HCT116 (cell line): ENCODE results near the gene REPS1. TPM values are rescaled to one million over a fixed set of nuclear protein-coding genes. Genes with fewer than 3 reads are reported as not detected.

ENCODE experiments used
- ATAC-seq: fragments of 200-7000 bp; cut with Tn5 transposase; 2 replicates; pipeline ENCODE4 v1.9.1; 2020; ENCODE audit warnings: mild to moderate bottlenecking, moderate library complexity
- BruUV-seq: library from RNA; stranded (reverse); fragments of 400-500 nt; replicated peaks from 2 replicates; lab custom pipeline; 2021; lab: Mats Ljungman, UMichigan
- CTCF ChIA-PET: fragments of 300-600 bp; sonication (Branson Sonifier 250); formaldehyde crosslinking; loops from one replicate; lab custom pipeline; 2021; ENCODE audit warnings: antibody characterized with exemption; lab: Charles Lee
- POLR2A ChIA-PET: fragments of 300-600, 350-600 bp; sonication (Branson Sonifier 250); formaldehyde crosslinking; loops from one replicate; lab custom pipeline; 2021; ENCODE audit warnings: antibody characterized with exemption; lab: Charles Lee
- RAD21 ChIA-PET, 2 experiments: fragments of 300-600 bp; sonication (Branson Sonifier 250); formaldehyde crosslinking; loops; one replicate each; lab custom pipeline; 2023; ENCODE audit warnings: low total read pairs in 2 of 2; ENCODE audit not compliant: uncharacterized antibody in 2 of 2, unreplicated experiment in 2 of 2, low non-redundant PET in 1 of 2; lab: Charles Lee
- DNase-seq: peaks from one replicate; pipeline ENCODE4 v3.0.0-alpha.2; 2010; ENCODE audit warnings: low read depth, low spot score
- H2AFZ ChIP-seq: fragments of 200-600 bp; shearing (Covaris generic), sonication (generic); 2 replicates; pipeline ENCODE4 v1.6.1; 2017; ENCODE audit warnings: low read depth, mixed run types, mixed read lengths, antibody characterized with exemption, low read length; ENCODE audit not compliant: poor library complexity, severe bottlenecking
- H3K27ac ChIP-seq: 2 replicates; pipeline ENCODE4 v1.5.1; 2012; ENCODE audit warnings: low read depth, low read length
- H3K27me3 ChIP-seq: fragments of 200-600 bp; sonication (generic); 2 replicates; pipeline ENCODE4 v1.6.1; 2016; ENCODE audit warnings: mixed run types, low read length, mixed read lengths; ENCODE audit not compliant: insufficient read depth
- H3K36me3 ChIP-seq, 2 experiments: fragments of 200-500 bp in 1 of 2; fragments of 200-600 bp in 1 of 2; sonication (Bioruptor generic) in 1 of 2; sonication (generic) in 1 of 2; 2 replicates each; pipeline versions ENCODE4 v1.5.1 to v1.6.1; 2014 to 2016; ENCODE audit warnings: low read length in 2 of 2, inconsistent platforms in 1 of 2, mixed read lengths in 1 of 2, mixed run types in 1 of 2; ENCODE audit not compliant: insufficient read depth in 2 of 2, control insufficient read depth in 1 of 2
- H3K4me1 ChIP-seq, 2 experiments: fragments of 200-600 bp in 1 of 2; sonication (generic) in 1 of 2; 2 replicates each; pipeline versions ENCODE4 v1.5.1 to v1.6.1; 2012 to 2017; ENCODE audit warnings: low read length in 2 of 2, inconsistent platforms in 1 of 2, mild to moderate bottlenecking in 1 of 2, mixed read lengths in 1 of 2, mixed run types in 1 of 2, moderate library complexity in 1 of 2; ENCODE audit not compliant: insufficient read depth in 2 of 2, control insufficient read depth in 1 of 2
- H3K4me2 ChIP-seq: fragments of 200-600 bp; sonication (generic); 2 replicates; pipeline ENCODE4 v1.6.1; 2017; ENCODE audit warnings: mixed run types, low read length, mixed read lengths
- H3K4me3 ChIP-seq, 2 experiments: fragments of 200-600 bp in 1 of 2; sonication (generic) in 1 of 2; replicated peaks in 1 of 2; 2 replicates each; pipeline ENCODE4 v1.5.1; 2011 to 2016; ENCODE audit warnings: low read length in 2 of 2, control low read depth in 1 of 2, low read depth in 1 of 2, mild to moderate bottlenecking in 1 of 2, mixed read lengths in 1 of 2, mixed run types in 1 of 2
- H3K79me2 ChIP-seq: fragments of 200-600 bp; sonication (generic); 2 replicates; pipeline ENCODE4 v1.6.1; 2017; ENCODE audit warnings: mild to moderate bottlenecking, mixed run types, low read length, moderate library complexity, mixed read lengths; ENCODE audit not compliant: insufficient read depth
- H3K9ac ChIP-seq: fragments of 200-600 bp; sonication (generic); 2 replicates; pipeline ENCODE4 v1.6.1; 2016; ENCODE audit warnings: low read length, mixed read lengths
- H3K9me2 ChIP-seq: fragments of 200-600 bp; sonication (generic), shearing (Covaris generic); 2 replicates; pipeline ENCODE4 v1.6.1; 2017; ENCODE audit warnings: mixed run types, mild to moderate bottlenecking, moderate library complexity; ENCODE audit not compliant: insufficient read depth
- H3K9me3 ChIP-seq, 2 experiments: fragments of 200-500 bp in 1 of 2; fragments of 200-600 bp in 1 of 2; sonication (Bioruptor generic) in 1 of 2; sonication (generic) in 1 of 2; 2 replicates each; pipeline ENCODE4 v1.6.1; 2014 to 2017; ENCODE audit warnings: low read length in 2 of 2, mixed read lengths in 2 of 2, inconsistent platforms in 1 of 2, low read depth in 1 of 2, mild to moderate bottlenecking in 1 of 2, mixed run types in 1 of 2, moderate library complexity in 1 of 2; ENCODE audit not compliant: control insufficient read depth in 1 of 2, insufficient read depth in 1 of 2
- H4K20me1 ChIP-seq: fragments of 200-600 bp; sonication (generic), shearing (Covaris generic); 2 replicates; pipeline ENCODE4 v1.6.1; 2017; ENCODE audit warnings: mixed run types, mild to moderate bottlenecking, moderate library complexity; ENCODE audit not compliant: insufficient read depth
- ATF3 ChIP-seq: IDR thresholded peaks from 2 replicates; pipeline ENCODE4 v1.6.1; 2012
- CBX3 ChIP-seq: IDR thresholded peaks from 2 replicates; pipeline ENCODE4 v1.6.1; 2012; ENCODE audit warnings: low read depth
- CEBPB ChIP-seq: IDR thresholded peaks from 2 replicates; pipeline ENCODE4 v1.6.1; 2012; ENCODE audit warnings: low read depth
- EZH2phosphoT487 ChIP-seq: fragments of 200-600 bp; IDR thresholded peaks from 2 replicates; pipeline ENCODE4 v1.6.1; 2018; ENCODE audit warnings: antibody characterized with exemption, borderline replicate concordance
- FOSL1 ChIP-seq: IDR thresholded peaks from 2 replicates; pipeline ENCODE4 v1.6.1; 2012; ENCODE audit warnings: low read depth
- JUND ChIP-seq: IDR thresholded peaks from 2 replicates; pipeline ENCODE4 v1.6.1; 2012
- RAD21 ChIP-seq: IDR thresholded peaks from 2 replicates; pipeline ENCODE4 v1.6.1; 2012; ENCODE audit warnings: low read depth, mild to moderate bottlenecking
- REST ChIP-seq: IDR thresholded peaks from 2 replicates; pipeline ENCODE4 v1.6.1; 2012; ENCODE audit warnings: low read depth
- SP1 ChIP-seq: IDR thresholded peaks from 2 replicates; pipeline ENCODE4 v1.6.1; 2012; ENCODE audit warnings: low read depth
- intact Hi-C: fragments of 100-400 bp; cut with micrococcal nuclease; formaldehyde crosslinking; loops from 2 replicates; pipeline ENCODE4 v1.10.0; 2022
- total RNA-seq: library from RNA; stranded (reverse); gene quantifications from one replicate; pipeline ENCODE4 v1.2.1, GENCODE V29; 2021; ENCODE audit not compliant: unreplicated experiment

The REPS1 gene
- total RNA-seq, 1 experiment from 2014 or later: 52.7 TPM

GRCh38 chr6:139007428-139007827 lies 19.4 kb upstream of the REPS1 start (continued):
- TF ChIP-seq JUND (no peak), EZH2phosphoT487 (no peak), ATF3 (no peak), RAD21 (no peak)
- TF ChIP-seq, all 23 proteins: peak for 0

GRCh38 chr6:139006477-139006876 lies 18.4 kb upstream of the REPS1 start:
- DNase-seq (no peak), ATAC-seq (no peak)
- Histone ChIP-seq H3K36me3 (no peaks in the 10 kb centered on the region), H3K27me3 (no peaks in the 10 kb centered on the region), H3K9ac (no peak overlapping the region), H2AFZ (no peak overlapping the region), H3K4me1 (no peaks in the 10 kb centered on the region), H3K79me2 (no peaks in the 10 kb centered on the region), H3K9me2 (no peaks in the 10 kb centered on the region), H3K27ac (no peak overlapping the region), H3K4me2 (no peak overlapping the region), H3K9me3 (no peaks in the 10 kb centered on the region), H4K20me1 (no peaks in the 10 kb centered on the region), H3K4me3 (no peak overlapping the region)
- ChIA-PET RAD21 (no interaction called here), CTCF (no interaction called here), POLR2A (no interaction called here)
- TF ChIP-seq SP1 (no peak), CBX3 (no peak), CEBPB (no peak), REST (no peak), FOSL1 (no peak)
- no TSS peak for BruUV-seq
- intact Hi-C loops: no loop called here
